Peyer's patch (tissue), 4 donors: ENCODE measurements around the gene ARSI. TPM values are rescaled to one million over a fixed set of nuclear protein-coding genes. Genes with fewer than 3 reads are reported as not detected.

ENCODE experiments used
- DNase-seq, 3 donors: peaks; one replicate each; pipeline ENCODE4 v3.0.0-alpha.2; 2017 to 2019
- H3K27ac ChIP-seq, 4 donors: fragments of 200-600 bp; sonication (generic); one replicate each; pipeline ENCODE4 v1.5.1; 2016 to 2019
- H3K27me3 ChIP-seq, 2 donors: fragments of 200-600 bp; sonication (generic); one replicate each; pipeline ENCODE4 v1.5.1; 2019
- H3K36me3 ChIP-seq, 3 donors: fragments of 200-600 bp; sonication (generic); one replicate each; pipeline ENCODE4 v1.5.1; 2016 to 2019
- H3K4me1 ChIP-seq, 4 donors: fragments of 200-600 bp; sonication (generic); one replicate each; pipeline ENCODE4 v1.5.1; 2016 to 2019
- H3K4me3 ChIP-seq, 4 donors: fragments of 200-600 bp; sonication (generic); 1 replicate in 3 of 4; 2 replicates in 1 of 4; pipeline ENCODE4 v1.5.1; 2016 to 2019; ENCODE audit warnings: mild to moderate bottlenecking in 1 of 4
- H3K9me3 ChIP-seq, 4 donors: fragments of 200-600 bp; sonication (generic); one replicate each; pipeline ENCODE4 v1.5.1; 2016 to 2019; ENCODE audit warnings: mild to moderate bottlenecking in 1 of 4
- POLR2A ChIP-seq, 2 donors: fragments of 450-650 bp; IDR thresholded peaks; one replicate each; pipeline ENCODE4 v1.5.1; 2017; ENCODE audit warnings: antibody characterized with exemption in 2 of 2, mild to moderate bottlenecking in 2 of 2, moderate library complexity in 2 of 2
- total RNA-seq, 4 donors: library from RNA; depleted of rRNA; stranded (reverse); fragments of >200 nt; gene quantifications; one replicate each; pipeline ENCODE4 v1.1.0, GENCODE V29; 2016
- TF ChIP-seq, protein P1 (sequence below), 6 experiments: fragments of 450-650 bp in 4 of 6; fragments of 200-600 bp in 2 of 6; sonication (generic) in 1 of 6; IDR thresholded peaks; one replicate each; pipeline ENCODE4 v1.5.1; 2017 to 2019; ENCODE audit warnings: antibody characterized with exemption in 6 of 6, mild to moderate bottlenecking in 3 of 6, moderate library complexity in 1 of 6

Gene ARSI
- total RNA-seq, 4 donors from 2014 or later: not detected

DNA sequence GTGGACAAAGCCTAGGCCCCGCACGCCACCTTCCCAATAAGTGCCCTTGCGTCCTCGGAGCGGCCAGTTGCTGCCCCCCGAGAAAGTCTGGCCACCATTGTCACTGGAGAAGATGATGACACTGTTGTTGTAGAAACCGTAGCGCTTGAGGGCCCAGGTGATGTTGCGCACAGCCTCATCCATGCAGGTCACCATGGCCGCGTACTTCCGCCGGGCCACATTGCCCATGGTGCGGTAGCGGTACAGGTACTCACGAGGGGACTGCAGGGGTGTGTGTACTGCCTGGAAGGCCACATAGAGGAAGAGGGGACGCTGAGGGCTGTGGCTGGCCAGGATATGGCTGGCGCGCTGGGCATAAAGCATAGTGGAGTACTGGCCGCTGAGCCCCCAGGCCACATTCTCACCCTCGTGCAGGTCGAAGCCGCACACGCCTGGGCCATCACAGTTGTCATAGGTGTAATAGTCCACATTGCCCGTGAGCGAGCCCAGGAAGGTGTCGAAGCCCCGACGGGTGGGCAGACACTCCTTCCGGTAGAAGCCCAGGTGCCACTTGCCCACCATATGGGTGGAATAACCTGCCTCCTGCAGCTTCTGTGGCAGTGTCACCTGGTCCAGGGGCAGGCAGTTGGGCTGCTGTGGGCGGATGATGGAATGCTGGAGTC is 4.6 kb downstream of the ARSI start:
- no peak for TF ChIP-seq POLR2A (IDR thresholded peaks at IDR 0.05)
- TF ChIP-seq, protein P1, sequence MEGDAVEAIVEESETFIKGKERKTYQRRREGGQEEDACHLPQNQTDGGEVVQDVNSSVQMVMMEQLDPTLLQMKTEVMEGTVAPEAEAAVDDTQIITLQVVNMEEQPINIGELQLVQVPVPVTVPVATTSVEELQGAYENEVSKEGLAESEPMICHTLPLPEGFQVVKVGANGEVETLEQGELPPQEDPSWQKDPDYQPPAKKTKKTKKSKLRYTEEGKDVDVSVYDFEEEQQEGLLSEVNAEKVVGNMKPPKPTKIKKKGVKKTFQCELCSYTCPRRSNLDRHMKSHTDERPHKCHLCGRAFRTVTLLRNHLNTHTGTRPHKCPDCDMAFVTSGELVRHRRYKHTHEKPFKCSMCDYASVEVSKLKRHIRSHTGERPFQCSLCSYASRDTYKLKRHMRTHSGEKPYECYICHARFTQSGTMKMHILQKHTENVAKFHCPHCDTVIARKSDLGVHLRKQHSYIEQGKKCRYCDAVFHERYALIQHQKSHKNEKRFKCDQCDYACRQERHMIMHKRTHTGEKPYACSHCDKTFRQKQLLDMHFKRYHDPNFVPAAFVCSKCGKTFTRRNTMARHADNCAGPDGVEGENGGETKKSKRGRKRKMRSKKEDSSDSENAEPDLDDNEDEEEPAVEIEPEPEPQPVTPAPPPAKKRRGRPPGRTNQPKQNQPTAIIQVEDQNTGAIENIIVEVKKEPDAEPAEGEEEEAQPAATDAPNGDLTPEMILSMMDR (IDR thresholded peaks at IDR 0.05): no peak
- Histone ChIP-seq H3K36me3 (no peaks in the 10 kb centered on the region), H3K27me3 (no peaks in the 10 kb centered on the region), H3K9me3 (no peaks in the 10 kb centered on the region), H3K27ac (no peak overlapping the region), H3K4me1 (peaks cover 0 to 12% (median 5%) of the 10 kb centered on the region in 4 donors), H3K4me3 (no peak overlapping the region)
- peak in 1 of 3 donors; percentile 39 for DNase-seq

DNA sequence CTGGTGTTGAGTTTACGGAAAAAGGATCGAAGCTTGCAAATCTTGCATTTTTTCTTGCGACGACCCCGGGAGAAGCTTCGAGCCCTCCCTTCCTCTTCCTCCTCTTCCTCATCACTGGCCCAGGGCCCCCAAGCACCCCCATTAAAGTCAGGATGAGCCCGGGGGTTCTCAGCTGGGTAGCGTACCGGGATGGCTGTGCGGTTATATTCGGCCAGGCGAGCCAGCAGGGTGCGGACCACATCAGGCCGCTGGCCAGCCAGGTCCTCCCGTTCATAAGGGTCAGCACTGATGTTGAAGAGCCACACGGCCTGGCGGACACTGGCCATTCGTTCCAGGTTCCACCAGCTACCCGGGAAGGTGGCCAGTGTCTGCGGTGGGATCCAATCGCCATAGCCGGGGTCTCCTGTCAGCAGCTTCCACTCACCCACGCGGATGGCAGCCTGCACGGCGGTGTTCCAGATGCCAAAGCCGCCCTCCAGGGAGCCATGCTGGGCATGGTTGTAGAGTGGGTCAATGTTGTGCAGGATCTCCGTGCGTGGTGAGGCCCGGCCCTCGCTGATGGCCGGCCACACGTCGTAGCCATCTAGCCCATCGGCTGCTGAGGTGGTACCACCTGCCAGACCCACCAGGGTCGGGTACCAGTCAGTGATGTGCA is 5.3 kb downstream of the ARSI start:
- Histone ChIP-seq H3K36me3 (no peaks in the 10 kb centered on the region), H3K27me3 (no peaks in the 10 kb centered on the region), H3K4me3 (no peak overlapping the region), H3K4me1 (peaks cover 0 to 9% (median 4%) of the 10 kb centered on the region in 4 donors), H3K27ac (no peak overlapping the region), H3K9me3 (no peaks in the 10 kb centered on the region)
- no peak for TF ChIP-seq POLR2A (IDR thresholded peaks at IDR 0.05)
- TF ChIP-seq, protein P1 (IDR thresholded peaks at IDR 0.05): no peak
- no peak for DNase-seq

DNA sequence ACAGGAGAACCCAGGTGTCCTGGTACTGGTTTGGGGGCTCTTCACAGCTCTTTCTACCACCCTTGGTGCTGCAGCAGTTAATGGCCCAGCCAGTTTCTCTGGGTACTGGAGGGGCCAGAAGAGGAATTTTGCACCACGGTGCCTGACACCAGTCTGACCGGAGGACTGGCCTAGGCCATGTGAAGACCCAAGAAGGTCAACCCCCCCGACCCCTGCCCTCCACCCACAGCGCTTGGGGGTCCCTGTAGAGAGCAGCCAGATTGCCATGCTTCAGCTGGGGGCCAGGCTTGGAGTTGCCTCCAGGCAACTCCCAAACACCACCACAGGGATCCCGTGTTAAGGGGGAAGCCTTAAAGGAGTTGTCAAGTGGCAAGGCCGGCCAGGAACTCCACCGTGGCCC is 6.2 kb downstream of the ARSI start:
- no peaks in the 10 kb centered on the region for H3K36me3 ChIP-seq
- H3K4me1 ChIP-seq: peaks cover 0 to 9% (median 2%) of the 10 kb centered on the region in 4 donors
- H3K27me3 ChIP-seq: no peaks in the 10 kb centered on the region
- H3K27ac ChIP-seq: no peak overlapping the region
- TF ChIP-seq POLR2A (IDR thresholded peaks at IDR 0.05): no peak
- TF ChIP-seq, protein P1 (IDR thresholded peaks at IDR 0.05): no peak
- DNase-seq: peak in 1 of 3 donors; percentile 39
- H3K4me3 ChIP-seq: no peak overlapping the region
- H3K9me3 ChIP-seq: no peaks in the 10 kb centered on the region

DNA sequence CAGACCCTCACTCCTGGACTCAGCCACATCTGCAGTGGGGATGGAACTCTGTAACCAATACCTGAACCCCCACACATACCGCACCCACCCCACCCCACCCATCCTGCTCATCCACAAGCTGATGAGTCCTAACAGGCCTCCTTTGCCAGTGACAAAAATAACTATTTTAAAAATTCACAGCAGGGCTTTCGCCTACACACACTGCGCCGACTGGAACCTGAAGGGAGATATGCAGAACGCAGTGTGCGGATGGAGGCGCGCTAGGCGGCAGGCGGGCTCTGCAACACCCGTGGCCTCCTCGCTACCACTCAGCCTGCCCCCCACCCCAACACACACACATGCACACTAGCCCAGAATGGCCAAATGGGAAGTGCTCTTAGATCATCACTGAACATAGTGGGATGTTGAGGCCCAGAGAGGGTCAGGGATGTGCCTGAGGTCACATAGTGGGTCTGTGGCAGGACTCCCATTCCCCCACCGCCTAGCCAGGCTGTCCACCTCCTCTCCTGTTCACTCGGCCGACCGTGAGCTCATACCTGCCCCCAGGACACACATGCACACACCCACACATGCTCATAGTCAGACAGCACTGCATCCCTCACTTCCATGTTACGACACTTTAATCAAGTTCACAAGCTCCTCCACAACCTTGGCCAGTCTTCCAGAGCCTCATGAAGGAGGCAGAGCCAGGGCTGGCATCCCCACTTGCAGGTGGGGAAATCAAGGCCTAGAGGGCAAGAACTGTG is 6.8 kb downstream of the ARSI start:
- Histone ChIP-seq H3K4me1 (peaks cover 0 to 9% (median 2%) of the 10 kb centered on the region in 4 donors), H3K4me3 (no peak overlapping the region), H3K27ac (no peak overlapping the region), H3K36me3 (no peaks in the 10 kb centered on the region), H3K27me3 (no peaks in the 10 kb centered on the region), H3K9me3 (no peaks in the 10 kb centered on the region)
- DNase-seq: peak in 1 of 3 donors; percentile 31
- TF ChIP-seq POLR2A (IDR thresholded peaks at IDR 0.05): no peak
- TF ChIP-seq, protein P1 (IDR thresholded peaks at IDR 0.05): no peak

DNA sequence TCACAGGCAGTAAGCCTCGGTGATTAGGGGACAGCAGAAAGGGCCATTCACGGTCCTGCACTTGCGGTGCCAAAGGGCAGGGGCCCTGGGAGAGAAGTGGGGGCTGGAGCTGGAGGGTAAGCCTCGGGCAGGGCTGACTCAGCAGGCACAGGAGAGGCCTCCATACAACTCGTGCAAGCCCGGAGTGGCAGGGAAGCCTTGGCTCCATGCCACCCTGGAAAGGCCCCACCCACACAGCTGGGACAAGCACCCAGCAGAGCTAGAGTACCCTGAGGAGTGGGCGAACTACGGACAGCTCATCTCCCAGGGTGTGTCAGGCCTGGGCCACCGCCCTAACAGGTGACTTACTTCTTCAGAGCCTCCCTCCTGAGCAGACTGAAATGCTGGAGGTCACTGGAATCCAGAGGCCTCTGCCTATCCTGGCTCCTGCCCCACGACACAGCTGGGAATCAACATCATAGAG is 7.5 kb downstream of the ARSI start:
- no peaks in the 10 kb centered on the region for H3K9me3 ChIP-seq
- TF ChIP-seq POLR2A (IDR thresholded peaks at IDR 0.05): no peak
- TF ChIP-seq, protein P1 (IDR thresholded peaks at IDR 0.05): no peak
- H3K4me1 ChIP-seq: peaks cover 0 to 9% (median 2%) of the 10 kb centered on the region in 4 donors
- peak in 2 of 3 donors; percentile 71 to 78 for DNase-seq
- H3K4me3 ChIP-seq: no peak overlapping the region
- no peak overlapping the region for H3K27ac ChIP-seq
- H3K27me3 ChIP-seq: no peaks in the 10 kb centered on the region
- no peaks in the 10 kb centered on the region for H3K36me3 ChIP-seq
